NCI-H2196 (cell line): ENCODE data around the gene ETDC.
"Not testable (repeated sequence)": the region's sequence is repeated elsewhere in the genome, so short reads cannot be mapped to it uniquely, and the experiment has no call there.

Source experiments
- DNase-seq: peaks from one replicate; lab custom pipeline; 2025; ENCODE audit not compliant: unreplicated experiment; lab: John Stamatoyannopoulos, UW

ETDC gene

DNA sequence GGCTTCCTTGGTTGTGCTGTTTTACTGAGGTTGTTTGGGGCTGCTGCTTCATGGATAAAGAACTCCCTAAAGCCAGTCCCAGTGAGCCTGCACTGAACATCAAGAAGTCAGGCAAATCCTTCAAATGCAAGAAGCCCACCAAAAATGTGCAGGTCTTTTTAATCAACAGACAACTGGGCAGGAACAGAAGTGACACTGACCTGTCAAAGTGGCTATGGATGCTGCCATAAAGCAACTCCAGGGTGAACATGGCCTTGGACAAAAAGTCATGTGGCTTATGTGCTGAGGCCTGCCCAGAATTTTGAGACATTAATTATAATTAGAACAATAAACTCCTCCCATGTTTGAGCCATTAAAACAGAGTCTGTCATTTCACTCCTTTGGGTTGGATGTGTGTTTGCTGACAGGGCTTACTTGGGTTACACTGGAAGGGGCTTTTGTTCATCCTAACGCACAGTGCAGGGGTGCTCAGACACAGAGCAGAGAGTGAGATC, at the start of gene ETDC:
TSS of gene ETDC (plus strand) at position 51 of the 494 bp plus-strand sequence. CDS start at position 51, 0 bp downstream.
- DNase-seq: no peak

DNA sequence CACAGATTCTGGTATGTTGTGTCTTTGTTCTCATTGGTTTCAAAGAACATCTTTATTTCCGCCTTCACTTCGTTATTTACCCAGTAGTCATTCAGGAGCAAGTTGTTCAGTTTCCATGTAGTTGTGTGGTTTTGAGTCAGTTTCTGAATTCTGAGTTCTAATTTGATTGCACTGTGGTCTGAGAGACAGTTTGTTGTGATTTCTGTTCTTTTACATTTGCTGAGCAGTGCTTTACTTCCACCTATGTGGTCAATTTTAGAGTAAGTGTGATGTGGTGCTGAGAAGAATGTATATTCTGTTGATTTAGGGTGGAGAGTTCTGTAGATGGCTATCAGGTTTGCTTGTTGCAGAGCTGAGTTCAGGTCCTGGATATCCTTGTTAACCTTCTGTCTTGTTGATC, 48.3 kb upstream of the ETDC start:
- DNase-seq: not testable (repeated sequence)

DNA sequence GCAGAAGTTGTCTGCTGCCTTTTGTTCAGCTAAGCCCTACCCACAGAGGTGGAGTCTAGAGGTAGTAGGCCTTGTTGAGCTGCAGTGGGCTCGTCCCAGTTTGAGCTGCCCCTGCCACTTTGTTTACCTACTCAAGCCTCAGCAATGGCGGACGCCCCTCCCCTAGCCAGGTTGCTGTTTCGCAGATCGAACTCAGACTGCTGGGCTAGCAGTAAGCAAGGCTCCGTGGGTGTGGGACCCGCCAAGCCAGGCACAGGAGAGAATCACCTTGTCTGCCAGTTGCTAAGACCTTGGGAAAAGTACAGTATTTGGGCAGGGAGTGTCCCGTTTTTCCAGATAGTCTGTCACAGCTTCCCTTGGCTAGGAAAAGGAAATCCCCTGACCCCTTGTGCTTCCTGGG, 45.9 kb upstream of the ETDC start:
- not testable (repeated sequence) for DNase-seq

DNA sequence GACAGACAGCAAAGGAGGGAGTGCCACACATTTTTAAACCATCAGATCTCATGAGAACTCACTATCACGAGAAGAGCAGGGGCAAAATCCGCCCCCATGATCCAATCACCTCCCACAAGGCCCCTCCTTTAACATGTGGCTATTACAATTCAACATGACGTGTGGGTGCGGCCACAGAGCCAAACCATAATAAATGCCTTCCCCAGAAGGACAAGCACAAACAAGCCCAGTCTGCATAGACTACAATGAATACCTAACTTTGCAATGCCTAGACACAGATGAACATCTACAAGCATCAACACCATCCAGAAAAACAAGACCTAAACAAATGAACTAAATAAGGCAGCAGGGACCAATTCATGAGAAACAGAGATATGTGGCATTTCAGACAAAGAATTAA, 45.1 kb upstream of the ETDC start:
- no peak for DNase-seq

DNA sequence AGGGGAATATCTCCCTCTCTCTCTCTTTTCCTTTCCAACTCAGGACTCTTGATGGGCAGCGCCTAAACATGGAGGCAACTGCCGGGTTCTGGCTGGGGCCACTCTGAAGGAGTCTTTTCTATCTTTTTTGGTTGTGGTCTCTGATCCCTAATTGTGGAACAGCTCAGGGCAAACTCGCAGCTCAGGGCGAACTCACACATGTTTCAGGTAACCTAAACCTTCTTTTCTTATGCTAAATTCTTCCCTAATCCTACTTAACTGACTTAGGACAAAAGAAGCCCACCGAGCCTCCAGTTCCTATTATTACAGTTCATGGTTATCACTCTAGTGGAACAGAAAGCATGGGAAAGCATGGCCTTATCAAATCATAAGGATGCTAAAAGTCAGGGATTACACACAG, 36.1 kb upstream of the ETDC start:
- DNase-seq: no peak

DNA sequence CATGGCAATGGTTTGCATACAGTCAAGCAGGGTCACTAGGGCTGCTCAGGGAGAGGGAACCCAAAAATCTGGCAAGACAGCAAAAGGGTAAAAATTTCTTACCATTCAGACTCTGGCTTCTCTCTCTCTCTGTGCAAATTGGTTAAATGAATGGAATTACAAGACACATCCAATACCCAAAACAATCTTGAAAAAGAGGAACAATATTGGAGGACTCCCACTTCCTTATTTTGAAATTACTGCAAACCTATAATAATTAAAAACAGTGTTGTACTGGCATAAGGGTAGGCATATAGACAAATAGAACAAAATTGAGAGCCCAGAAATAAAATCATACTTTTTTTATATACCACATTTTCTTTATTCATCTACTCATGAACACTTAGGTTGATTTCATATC, 33.3 kb upstream of the ETDC start:
- DNase-seq: no peak

DNA sequence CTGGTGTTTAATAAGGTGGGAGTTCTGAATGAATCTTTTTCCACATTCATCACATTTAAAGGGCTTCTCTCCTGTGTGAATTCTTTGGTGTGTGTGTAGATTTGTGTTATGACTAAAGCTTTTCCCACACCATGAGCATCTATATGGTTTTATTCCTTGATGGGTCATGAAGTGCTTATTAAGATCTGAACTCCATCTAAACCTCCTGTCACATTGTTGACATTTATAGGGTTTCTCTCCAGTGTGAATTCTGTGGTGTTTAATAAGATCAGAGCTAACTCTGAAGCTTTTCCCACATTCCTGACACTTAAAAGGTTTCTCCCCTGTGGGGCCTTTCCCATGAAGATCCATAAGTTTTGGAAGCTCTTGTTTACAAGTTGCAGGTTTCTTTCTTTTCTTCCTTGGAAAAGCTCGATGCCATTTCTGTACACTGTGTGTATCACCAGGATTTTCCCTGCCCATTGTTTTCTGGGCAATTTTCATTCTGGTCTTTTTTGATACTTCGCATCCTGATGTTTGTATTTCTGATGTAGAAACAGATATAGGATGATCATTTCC, 21.9 kb upstream of the ETDC start:
- no peak for DNase-seq

DNA sequence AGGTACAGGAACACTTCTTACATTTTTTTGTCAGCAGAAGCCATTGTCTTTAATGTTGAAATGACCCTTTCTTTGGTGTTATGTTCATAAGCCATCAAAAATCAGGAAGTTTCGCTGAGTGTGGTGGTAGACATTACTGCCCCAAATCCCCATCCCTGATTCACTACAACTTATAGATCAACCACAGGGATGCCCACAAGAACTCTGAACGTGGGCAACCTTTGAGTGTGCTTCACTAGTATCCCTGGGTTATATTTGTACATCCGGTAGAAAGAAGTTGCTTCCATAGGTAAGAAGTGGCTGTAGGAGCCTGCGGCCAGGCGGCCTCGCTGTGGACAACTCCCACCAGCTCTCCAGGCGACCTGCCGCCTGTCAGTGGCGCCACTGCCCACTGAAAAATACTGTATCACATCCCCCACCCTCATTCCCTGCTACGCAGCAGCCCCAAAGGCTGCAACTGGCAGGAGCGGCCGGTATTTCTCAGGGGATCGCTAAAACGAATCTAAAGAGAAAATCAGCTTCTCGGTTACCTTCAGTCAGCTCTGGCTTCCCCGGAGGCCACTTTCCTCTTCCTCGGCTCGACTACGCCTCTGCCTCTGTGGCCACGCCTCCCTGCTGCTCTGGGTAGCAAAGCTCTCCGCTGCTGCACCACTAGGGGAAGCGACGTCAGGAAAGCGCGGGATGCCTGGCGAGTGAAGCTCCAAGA, 13.9 kb upstream of the ETDC start:
- no peak for DNase-seq

DNA sequence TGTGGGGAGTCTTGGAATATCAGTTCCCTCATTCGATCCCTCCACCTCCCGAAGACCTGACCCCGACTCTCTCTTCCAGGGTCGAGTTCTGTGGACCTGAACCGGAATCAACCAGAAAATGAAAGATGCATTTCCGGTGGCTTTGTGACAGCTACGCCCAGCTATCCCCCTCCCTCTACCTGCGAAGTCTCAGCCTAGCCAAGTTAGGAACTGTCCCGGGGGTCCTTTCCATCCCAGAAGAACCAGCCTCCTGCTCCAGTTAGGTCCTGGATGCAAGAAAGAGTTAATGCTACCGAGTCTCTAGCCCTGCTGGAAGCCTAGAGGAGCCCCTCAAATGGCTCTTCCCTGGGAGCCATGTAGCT, 13.4 kb upstream of the ETDC start:
- no peak for DNase-seq

DNA sequence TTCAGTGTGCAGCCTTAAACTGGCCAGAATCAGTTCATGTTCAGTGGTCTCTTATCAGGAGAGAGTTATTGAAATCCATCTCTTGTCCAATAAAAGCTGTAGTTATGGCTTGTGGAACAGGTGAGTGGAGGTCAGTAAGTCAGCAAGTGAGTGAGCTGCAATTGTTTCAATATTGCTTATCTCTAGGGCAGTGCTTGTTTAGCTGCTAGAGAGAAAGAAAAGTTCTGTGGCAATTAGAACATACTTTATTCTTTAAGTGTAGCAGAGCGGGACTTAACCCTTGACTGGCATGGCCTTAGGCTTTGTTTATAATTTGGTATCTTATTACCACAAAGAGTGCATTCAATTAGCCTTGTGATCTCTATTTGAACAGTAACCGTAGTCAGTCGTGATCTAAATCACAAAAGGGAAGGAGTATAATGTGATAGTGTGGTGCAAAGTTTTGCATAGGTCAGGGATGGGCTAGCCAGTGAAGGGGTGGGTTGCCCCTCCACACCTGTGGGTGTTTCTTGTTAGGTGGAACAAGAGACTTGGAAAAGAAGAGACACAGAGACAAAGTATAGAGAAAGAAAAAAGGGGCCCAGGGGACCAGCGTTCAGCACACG, 6.9 kb upstream of the ETDC start:
- DNase-seq: no peak

DNA sequence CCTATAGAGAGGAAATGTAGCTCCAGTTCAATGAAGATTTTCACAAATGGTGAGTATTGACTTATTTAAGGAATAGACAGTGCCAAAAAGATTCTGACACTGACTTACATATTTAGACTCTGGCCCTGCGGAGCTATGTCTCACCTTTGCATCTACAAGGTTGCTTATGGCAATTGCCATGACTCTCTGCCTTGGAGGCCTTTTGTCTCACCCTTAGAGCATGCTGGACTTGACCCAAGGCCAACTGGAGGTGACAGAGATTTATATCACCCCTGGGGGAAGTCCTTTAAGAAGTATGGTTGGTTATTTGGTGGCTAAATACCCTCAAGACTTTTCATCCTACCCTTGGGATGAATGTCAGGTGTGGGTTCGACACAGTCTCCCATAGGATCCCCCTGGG, 4.5 kb upstream of the ETDC start:
- DNase-seq: no peak

DNA sequence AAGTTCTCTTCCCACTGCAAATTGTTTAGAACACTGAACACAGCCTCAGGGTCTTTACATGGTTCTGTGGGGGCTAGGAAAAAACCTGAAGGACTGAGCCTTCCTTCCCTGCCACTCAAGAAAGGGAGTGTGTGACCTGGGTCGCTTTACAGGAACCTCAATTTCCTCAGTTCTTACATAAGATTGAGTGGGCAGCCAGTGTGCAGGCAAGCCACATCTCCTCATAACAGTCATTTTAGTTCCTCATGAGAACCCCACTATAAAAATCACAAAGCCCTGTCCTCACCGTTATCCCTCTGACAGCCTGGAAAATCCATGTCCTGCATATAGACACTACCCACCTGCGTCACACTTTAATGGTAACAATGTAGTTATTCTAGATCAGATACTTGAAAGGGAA, 2.1 kb upstream of the ETDC start:
- DNase-seq: no peak

DNA sequence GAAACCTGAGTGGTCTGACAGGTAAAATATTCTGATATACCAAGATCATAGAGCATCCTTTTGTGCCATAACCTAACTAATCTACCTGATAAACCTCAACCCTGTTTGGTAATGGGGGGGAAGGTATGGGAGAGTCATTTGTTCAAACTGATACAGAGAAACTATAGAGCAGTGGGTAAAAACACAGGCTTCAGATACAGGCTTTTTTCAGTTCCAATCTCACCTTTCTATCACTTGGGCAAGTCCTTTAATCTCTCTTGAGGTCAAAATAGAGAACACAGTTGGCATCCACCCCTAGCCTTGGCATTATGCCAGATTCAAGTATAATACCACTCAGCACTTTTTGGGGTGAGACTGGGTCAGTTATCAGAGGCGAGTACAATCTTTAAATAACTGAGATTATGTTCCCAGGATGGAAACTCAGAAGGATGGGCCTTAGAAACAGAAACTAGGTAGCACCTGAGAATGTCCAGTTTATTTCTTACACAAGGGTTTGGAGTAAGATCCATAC, 880 bp upstream of the ETDC start:
- DNase-seq: no peak

DNA sequence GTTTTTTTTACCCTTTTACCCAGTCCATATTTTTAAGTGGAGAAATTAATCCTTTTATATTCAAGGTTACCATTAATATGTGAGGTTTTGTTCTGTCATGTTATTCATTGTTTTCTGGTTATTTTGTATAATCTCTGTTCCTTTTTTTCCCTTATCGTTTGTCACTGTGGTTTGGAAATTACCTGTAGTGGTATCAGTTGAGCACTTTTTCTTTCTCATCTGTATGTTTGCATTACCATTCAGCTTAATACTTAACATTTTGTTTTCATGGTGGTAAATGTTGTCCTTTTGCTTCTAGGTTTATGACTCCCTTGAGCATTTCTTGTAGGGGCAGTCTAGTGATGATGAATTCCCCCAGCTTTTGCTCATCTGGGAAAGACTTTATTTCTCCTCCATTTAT, 6.6 kb downstream of the ETDC start:
- DNase-seq: no peak

DNA sequence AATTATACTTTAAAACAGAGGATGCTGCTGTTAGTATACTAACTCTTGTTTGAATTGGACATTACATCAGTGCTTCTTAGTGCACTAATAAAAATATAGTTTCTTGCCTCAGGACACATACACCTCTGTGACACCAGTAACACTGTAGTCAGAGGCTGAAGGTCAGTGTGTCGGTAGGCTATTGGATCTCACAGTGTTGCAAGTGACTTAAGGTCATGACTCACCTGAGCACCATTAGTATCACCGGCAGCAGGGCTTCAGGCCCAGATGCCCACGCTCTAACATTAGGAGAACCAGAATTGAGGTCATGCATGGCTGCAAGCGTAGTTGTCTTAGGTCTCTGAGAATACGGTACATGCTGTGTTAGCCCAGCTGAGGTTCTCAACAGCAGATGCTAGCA, 15.2 kb downstream of the ETDC start:
- no peak for DNase-seq

DNA sequence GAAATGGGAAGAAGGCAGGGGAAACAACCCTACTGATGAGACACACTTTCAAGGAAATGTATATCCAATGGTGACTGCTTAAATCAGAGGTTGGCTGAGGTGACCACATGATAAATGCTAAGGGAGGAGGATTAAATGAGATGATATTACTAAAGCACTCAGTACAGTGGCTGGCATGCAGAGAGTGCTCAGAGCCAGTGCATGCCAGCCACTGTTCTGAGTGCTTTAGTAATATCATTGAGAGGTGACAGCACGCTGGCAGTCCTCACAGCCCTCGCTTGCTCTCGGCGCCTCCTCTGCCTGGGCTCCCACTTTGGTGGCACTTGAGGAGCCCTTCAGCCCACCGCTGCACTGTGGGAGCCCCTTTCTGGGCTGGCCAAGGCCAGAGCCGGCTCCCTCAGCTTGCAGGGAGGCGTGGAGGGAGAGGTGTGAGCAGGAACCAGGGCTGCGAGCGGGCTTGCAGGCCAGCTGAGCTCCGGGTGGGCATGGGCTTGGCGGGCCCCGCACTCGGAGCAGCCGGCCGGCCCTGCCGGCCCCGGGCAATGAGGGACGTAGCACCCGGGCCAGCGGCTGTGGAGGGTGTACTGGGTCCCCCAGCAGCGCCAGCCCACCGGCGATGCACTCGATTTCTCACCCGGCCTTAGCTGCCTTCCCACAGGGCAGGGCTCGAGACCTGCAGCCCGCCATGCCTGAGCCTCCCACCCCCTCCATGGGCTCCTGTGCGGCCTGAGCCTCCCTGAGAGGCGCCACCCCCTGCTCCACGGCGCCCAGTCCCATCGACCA, 15.9 kb downstream of the ETDC start:
- not testable (repeated sequence) for DNase-seq

DNA sequence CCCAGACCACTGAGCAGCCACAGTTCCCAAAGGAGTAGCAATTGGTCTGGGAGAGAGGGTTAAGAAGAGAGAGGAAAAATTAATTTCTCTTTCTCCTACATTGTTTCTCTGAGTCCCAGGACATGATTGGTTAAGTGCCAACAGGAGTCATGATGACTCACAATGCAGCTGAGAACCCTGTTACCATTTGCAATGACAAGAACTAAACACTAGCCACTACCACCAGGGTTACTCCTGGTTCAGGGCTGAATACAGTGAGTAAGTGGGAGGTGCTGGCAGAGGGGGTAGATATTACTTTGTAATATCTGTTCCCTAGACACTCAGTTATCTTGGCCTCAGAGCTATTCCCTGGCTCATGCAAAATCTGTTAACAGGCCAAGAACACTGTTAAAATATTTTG, 18.0 kb downstream of the ETDC start:
- no peak for DNase-seq

DNA sequence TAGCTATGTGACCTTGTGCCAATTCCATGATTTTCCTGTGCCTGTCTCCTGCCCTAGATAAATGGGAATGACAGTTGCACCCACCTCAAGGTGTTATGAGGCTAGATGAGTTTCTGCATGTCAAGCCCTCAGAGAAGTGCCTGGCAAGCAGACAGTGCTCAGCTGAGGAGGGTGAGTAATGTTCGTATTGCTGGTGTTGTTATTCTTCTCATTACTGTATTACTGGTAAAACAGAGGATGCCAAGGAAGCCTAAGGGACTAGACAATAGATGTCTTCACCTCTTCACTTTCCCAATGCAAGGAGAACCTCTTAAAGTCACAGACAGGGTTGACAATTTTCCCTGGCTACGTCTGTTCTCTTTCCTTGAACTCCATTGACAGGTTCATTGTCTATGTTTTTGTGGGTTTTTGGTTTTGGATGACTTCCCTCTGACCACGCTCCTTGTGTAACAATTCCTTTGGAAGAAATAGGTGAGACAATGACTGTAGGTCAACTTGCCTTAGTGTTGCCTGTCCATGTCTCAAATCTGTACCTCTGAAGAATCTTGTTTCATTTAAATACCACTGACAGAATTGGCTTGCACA, 19.2 kb downstream of the ETDC start:
- no peak for DNase-seq

DNA sequence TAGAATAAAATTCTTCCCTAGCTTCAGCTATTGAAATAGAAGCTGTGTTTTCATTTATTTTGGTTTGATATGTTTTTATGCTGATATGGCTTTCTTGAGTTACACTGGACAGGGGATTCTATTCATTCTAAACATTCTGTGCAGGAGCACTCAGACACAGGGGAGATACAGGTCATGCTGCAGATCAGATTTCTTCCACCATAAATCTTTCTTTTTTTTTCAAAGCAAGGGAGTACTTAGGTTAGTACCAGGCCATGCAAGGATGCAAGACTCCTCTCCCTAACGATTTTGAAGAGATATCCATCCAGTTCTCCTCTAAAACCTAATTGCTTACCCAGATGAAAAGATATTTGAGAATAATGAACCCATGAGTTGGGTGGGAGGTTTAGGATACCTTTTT, 21.4 kb downstream of the ETDC start:
- DNase-seq: no peak

DNA sequence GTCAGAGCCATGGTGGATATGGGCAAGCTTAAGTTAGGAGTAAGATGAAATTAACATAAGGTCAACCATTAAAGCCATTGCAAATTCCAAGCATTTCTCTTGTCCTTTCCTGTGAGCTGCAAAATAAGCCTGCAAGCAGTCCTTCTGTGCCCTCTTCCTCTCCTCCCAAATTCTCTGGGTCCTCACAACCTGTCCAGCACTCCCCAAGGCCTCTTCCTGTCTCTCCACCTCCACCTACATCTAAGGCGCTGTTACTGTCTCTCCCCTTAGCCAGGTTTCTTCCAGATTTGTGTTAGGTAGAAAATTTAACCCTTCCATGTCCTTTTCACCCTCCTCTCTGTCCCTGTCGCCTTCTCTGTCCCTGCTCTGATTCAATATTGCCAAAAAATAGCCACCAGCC, 22.2 kb downstream of the ETDC start:
- no peak for DNase-seq

DNA sequence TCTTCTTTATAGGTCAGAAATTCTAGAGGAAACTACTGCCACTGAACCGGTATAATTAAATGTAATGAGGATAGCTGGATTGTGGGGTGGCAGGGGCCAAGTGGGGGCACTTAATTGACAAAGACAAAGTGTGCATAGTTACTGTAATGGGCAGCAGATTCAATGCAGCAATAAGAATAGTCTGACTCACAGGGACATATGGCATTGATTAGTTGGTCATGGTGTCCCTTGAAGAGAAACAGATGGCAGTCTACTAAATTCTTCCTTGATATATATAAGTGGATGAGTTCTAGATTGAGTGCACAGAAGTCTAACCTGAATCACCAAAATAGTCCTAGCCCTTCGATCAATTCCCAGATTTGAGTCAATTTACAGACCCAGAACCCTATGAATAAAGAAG, 31.6 kb downstream of the ETDC start:
- no peak for DNase-seq
